ENCODE measurements around the gene LPAR1.

Gene LPAR1

DNA sequence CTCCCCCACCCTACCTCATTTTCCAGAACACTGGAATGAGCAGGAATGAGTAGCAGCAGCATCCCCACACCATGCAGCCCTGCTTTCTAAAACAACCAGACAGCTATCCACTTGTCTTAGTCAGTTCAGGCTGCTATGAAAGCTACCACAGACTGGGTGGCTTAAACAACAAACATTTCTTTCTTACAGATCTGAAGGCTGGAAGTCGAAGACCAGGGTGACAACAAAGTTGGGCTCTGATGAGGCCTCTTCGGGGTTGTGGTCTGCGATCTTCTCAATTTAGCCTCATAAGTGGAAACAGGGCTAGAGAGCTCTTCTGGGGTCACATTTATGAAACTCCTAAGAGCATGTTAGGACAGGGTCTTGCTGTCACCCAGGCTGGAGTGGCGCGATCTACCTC, 38.9 kb downstream of the LPAR1 start:
- no peak overlapping the region for H3K27ac ChIP-seq
- TF ChIP-seq CTCF (conservative IDR thresholded peaks at IDR 0.05): no peak

DNA sequence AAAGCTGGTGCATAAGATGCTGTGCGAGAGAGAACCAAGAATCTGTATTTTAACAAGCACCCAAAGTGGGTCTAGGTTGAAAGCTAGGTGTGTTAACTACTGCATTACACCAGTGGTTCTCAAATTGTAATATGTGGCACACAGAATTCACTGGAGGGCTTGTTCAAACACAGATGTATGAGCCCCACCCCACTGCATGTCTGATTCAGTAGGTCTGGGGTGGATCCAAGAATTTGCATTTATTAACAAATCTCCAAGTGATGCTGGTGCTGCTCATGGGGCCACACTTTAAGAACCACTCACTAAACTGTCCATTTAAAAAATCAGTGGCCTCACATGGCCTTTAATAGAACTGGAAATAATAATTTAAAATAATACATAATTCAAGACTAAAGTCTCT, 40.4 kb downstream of the LPAR1 start:
- TF ChIP-seq CTCF (conservative IDR thresholded peaks at IDR 0.05): no peak
- no peak overlapping the region for H3K27ac ChIP-seq

- H3K27ac ChIP-seq: no peak overlapping the region
- TF ChIP-seq CTCF (conservative IDR thresholded peaks at IDR 0.05): no peak
Observed at GRCh38 chr9:110996436-110997220, 41.6 kb downstream of the LPAR1 start.

- no peak for TF ChIP-seq CTCF (conservative IDR thresholded peaks at IDR 0.05)
- H3K27ac ChIP-seq: no peak overlapping the region
Observed at GRCh38 chr9:110995420-110996340, 42.6 kb downstream of the LPAR1 start.

- no peak for TF ChIP-seq CTCF (conservative IDR thresholded peaks at IDR 0.05)
- no peak overlapping the region for H3K27ac ChIP-seq
Observed at GRCh38 chr9:110994771-110995241, 43.5 kb downstream of the LPAR1 start.

DNA sequence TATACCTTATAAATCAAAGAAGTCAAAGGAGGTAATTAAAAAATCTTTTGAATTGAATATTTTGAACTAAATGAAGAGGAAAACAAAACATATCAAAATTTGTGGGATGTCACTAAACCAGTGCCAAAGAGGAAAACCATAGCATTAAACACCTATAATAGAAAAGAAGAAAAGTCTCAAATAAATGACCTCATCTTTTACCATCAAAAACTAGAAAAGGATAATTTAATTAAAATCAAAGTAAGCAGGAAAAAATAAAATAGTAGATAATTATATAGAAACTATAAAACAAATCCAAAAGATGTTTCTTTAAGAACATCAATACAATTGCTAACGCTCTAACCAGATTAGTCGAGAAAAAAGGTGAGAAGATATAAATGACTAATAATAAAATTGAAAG, 47.8 kb downstream of the LPAR1 start:
- TF ChIP-seq CTCF (conservative IDR thresholded peaks at IDR 0.05): no peak
- H3K27ac ChIP-seq: no peak overlapping the region

GRCh38 chr9:110986529-110986928, 51.7 kb downstream of the LPAR1 start:
- H3K27ac ChIP-seq: no peak overlapping the region
- TF ChIP-seq CTCF (conservative IDR thresholded peaks at IDR 0.05): no peak
